ENCODE data around the gene C1R. TPM values are rescaled to one million over a fixed set of nuclear protein-coding genes. Genes with fewer than 3 reads are reported as not detected.
"Not testable (repeated sequence)": the region's sequence is repeated elsewhere in the genome, so short reads cannot be mapped to it uniquely, and the experiment has no call there.

The C1R gene
- total and polyA plus RNA-seq, 8 donors, result 20.2 to 212 (median 60.5) TPM

DNA sequence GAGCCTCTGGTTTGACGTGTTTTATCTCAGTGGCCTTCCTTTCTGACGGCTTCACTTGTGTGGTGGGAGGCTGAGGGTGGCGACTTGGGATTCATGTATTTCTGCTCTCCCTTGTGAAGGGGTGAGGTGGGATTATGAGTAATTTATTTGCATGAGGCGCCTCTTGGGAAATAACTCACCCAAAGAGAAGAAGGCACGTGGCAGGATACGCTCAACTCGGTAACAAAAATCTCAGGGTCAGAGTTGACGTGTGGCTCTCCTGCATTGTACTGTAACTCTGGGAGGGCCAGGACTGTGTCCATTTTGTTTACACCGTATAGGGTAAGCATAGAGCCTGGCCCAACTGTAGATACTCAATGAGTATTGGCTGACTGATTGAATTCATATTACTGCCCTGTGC lies 46.3 kb downstream of the C1R start:
- Histone ChIP-seq H3K4me3 (no peak overlapping the region), H3K4me1 (no peaks in the 10 kb centered on the region), H3K27ac (no peak overlapping the region), H3K27me3 (no peaks in the 10 kb centered on the region), H3K9me3 (no peaks in the 10 kb centered on the region), H3K36me3 (no peaks in the 10 kb centered on the region)
- TF ChIP-seq, protein P1, sequence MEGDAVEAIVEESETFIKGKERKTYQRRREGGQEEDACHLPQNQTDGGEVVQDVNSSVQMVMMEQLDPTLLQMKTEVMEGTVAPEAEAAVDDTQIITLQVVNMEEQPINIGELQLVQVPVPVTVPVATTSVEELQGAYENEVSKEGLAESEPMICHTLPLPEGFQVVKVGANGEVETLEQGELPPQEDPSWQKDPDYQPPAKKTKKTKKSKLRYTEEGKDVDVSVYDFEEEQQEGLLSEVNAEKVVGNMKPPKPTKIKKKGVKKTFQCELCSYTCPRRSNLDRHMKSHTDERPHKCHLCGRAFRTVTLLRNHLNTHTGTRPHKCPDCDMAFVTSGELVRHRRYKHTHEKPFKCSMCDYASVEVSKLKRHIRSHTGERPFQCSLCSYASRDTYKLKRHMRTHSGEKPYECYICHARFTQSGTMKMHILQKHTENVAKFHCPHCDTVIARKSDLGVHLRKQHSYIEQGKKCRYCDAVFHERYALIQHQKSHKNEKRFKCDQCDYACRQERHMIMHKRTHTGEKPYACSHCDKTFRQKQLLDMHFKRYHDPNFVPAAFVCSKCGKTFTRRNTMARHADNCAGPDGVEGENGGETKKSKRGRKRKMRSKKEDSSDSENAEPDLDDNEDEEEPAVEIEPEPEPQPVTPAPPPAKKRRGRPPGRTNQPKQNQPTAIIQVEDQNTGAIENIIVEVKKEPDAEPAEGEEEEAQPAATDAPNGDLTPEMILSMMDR (IDR thresholded peaks at IDR 0.05), result no peak
- 78 to 82% methylated on average over 9 of the region's 9 CpGs for WGBS, 2 donors
- no peak for FAIRE-seq
- intact Hi-C loops (cut with DNase I), result no loop called here
- no peak for ATAC-seq
- DNase-seq, result no peak

DNA sequence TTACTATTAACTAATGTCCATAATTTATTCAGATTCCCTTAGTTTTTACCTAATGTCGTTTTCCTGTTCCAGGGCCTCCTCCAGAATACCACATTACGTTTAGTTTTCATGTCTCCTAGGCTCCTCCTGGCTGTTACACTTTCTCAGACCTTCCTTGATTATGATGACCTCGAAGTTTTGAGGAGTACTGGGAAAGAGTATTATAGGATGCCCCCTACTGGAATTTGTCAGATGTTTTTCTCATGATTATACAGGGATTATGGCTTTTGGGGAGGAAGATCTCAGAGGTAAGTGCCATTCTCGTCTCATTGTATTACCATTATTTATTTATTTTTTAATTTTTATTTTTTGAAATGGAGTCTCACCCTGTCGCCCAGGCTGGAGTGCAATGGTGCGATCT lies 49.4 kb downstream of the C1R start:
- Histone ChIP-seq H3K27me3 (no peaks in the 10 kb centered on the region), H3K4me1 (no peaks in the 10 kb centered on the region), H3K4me3 (no peak overlapping the region), H3K36me3 (no peaks in the 10 kb centered on the region), H3K9me3 (no peaks in the 10 kb centered on the region), H3K27ac (no peak overlapping the region)
- intact Hi-C loops (cut with DNase I), result no loop called here
- DNase-seq, result no peak
- 26 to 36% methylated on average over 6 of the region's 6 CpGs for WGBS, 2 donors
- TF ChIP-seq, protein P1 (IDR thresholded peaks at IDR 0.05), result peak; percentile 14 to 40 (median 24)
- peak; percentile 85 to 99 (median 96) for ATAC-seq
- peak; percentile 47 for FAIRE-seq

DNA sequence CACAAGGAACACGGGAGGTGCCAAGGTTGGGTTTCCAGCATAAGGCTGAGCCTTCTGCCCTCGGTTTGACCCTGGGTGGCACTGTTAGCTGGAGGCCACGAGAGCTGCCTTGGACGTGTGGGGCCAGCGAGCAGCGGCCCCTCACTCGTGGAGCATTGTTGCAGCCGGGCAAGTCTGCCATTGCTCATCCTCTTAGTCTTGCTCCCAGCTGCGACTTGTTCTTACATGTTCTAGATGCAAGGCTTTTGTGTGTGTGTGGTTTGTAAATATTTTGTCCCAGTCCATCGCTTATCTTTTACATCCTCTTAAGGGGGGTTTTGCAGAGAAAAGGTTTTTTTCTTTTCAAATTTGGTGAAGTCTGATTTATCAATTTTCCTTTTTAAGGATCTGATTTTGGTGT lies 52.8 kb downstream of the C1R start:
- H3K27me3 ChIP-seq, result no peaks in the 10 kb centered on the region

DNA sequence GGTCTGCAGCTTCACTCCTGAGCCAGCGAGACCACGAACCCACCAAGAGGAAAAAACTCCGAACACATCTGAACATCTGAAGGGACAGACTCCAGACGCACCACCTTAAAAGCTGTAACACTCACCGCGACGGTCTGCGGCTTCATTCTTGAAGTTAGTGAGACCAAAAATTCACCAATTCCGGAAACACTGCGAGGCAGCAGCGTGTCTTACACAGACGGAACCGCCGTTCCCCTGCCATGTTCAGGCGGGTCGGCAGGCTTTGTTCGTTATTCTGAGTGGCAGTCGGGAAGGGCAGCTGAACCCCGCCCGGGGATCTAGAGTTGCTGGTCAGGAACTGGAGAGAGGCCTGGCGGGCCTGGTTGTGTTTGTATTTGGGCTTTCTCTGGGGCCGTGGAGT lies 53.7 kb downstream of the C1R start:
- FAIRE-seq, result no peak
- no peak for ATAC-seq
- intact Hi-C loops (cut with DNase I), result no loop called here
- DNase-seq, result no peak
- Histone ChIP-seq H3K36me3 (no peaks in the 10 kb centered on the region), H3K27me3 (no peaks in the 10 kb centered on the region), H3K4me1 (no peaks in the 10 kb centered on the region), H3K27ac (no peak overlapping the region), H3K9me3 (no peaks in the 10 kb centered on the region), H3K4me3 (no peak overlapping the region)
- TF ChIP-seq, protein P1 (IDR thresholded peaks at IDR 0.05), result no peak
- WGBS, 2 donors, result 88 to 92% methylated on average over 22 of the region's 22 CpGs

More for the DNA sequence above, 52.8 kb downstream of the C1R start:
- no peak for ATAC-seq
- Histone ChIP-seq H3K9me3 (no peaks in the 10 kb centered on the region), H3K4me1 (no peaks in the 10 kb centered on the region), H3K4me3 (no peak overlapping the region), H3K27ac (no peak overlapping the region), H3K36me3 (no peaks in the 10 kb centered on the region)
- no peak for FAIRE-seq
- 65 to 74% methylated on average over 10 of the region's 10 CpGs for WGBS, 2 donors
- intact Hi-C loops (cut with DNase I), result no loop called here
- DNase-seq, result no peak
- TF ChIP-seq, protein P1 (IDR thresholded peaks at IDR 0.05), result no peak

DNA sequence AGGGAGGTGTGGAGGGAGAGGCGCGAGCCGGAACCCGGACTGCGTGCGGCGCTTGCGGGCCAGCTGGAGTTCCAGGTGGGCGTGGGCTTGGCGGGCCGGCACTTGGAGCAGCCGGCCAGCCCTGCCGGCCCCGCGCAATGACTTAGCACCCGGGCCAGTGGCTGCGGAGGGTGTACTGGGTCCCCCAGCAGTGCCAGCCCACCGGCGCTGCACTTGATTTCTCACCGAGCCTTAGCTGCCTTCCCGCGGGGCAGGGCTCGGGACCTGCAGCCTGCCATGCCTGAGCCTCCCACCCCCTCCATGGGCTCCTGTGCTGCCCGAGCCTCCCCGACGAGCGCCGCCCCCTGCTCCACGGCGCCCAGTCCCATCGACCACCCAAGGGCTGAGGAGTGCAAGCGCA lies 54.8 kb downstream of the C1R start:
- DNase-seq; H3K9me3 ChIP-seq; ATAC-seq; H3K4me1 ChIP-seq; H3K27me3 ChIP-seq; H3K27ac ChIP-seq; FAIRE-seq; H3K36me3 ChIP-seq; intact Hi-C loops (cut with DNase I); H3K4me3 ChIP-seq: not testable (repeated sequence)
- WGBS, 2 donors, result 90 to 95% methylated on average over 21 to 32 of the region's 32 CpGs

DNA sequence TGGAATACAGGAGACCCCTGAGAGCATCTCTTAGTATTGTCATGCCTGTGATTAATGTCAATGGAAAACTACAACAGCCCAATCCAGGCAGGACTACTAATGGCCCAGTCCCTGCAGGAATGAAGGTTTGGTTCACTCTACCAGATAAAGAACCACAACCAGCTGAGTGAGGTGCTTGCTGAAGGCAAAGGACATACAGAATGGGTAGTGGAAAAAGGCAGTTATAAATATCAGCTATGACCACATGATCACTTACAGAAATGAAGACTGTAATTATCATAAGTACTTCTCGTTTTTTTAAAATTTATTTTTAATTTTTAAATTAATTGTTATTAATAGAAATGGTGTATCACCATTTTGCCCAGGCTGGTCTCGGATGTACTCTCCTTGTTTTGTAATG lies 56.8 kb downstream of the C1R start:
- H3K4me3 ChIP-seq, result no peak overlapping the region
- H3K27ac ChIP-seq, result no peak overlapping the region
- H3K27me3 ChIP-seq, result no peaks in the 10 kb centered on the region
- DNase-seq (no peak), FAIRE-seq (no peak), ATAC-seq (no peak)
- no peaks in the 10 kb centered on the region for H3K9me3 ChIP-seq
- H3K36me3 ChIP-seq, result no peaks in the 10 kb centered on the region
- TF ChIP-seq, protein P1 (IDR thresholded peaks at IDR 0.05), result no peak
- intact Hi-C loops (cut with DNase I), result no loop called here
- no peaks in the 10 kb centered on the region for H3K4me1 ChIP-seq
- WGBS, 2 donors, result 55 to 60% methylated on average over 2 of the region's 2 CpGs

All from pancreas (tissue), 10 donors.